ENCODE data around the gene FBXL3. TPM values are rescaled to one million over a fixed set of nuclear protein-coding genes. Genes with fewer than 3 reads are reported as not detected.

The FBXL3 gene
- total RNA-seq, 1 experiment from 2014 or later: 16.7 TPM

DNA sequence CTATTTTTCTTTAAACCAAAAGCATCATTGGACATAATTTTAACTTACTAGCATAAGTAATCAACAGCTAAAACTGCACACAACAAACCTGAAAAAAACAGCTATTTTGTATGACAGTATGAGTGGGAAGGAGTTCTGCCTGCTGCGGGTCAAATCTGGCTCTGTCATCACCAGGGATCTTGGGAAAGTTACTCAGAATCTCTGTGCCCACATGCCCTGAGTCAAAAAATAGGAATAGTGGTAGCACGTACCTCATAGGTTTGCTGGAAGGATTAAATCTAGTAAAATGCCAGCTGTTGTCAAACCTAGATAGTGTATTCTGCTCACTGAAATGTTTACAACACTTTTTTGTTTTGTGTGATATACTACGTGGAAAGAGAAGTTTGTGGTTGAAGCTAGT lies 33.9 kb downstream of the FBXL3 start:
- Histone ChIP-seq H4K91ac (ENCODE audit: insufficient read length, low read depth, low read length) (no peak overlapping the region), H3K23me2 (ENCODE audit: insufficient read length, low read depth, low read length, poor library complexity, severe bottlenecking) (peaks cover 8% of the 10 kb centered on the region), H2BK5ac (ENCODE audit: insufficient read length, low read length) (no peak overlapping the region), H4K5ac (ENCODE audit: insufficient read length, low read depth, low read length) (no peak overlapping the region), H3K9ac (ENCODE audit: extremely low read depth, insufficient read length, low read length) (peak overlapping the region; percentile 94), H3K23ac (ENCODE audit: insufficient read length, low read depth, low read length) (no peak overlapping the region), H3K79me1 (ENCODE audit: insufficient read depth, low read depth, low read length, poor library complexity, severe bottlenecking) (no peaks in the 10 kb centered on the region), H3K4me2 (ENCODE audit: insufficient read depth, insufficient read length, low read length) (peak overlapping the region; percentile 88), H2AK5ac (ENCODE audit: insufficient read length, low read length) (no peak overlapping the region), H3K56ac (ENCODE audit: insufficient read length, low read depth, low read length) (no peak overlapping the region), H3K27me3 (ENCODE audit: insufficient read depth, low read length) (no peaks in the 10 kb centered on the region), H3K27ac (ENCODE audit: insufficient read length, low read depth, low read length) (no peak overlapping the region), H2BK15ac (ENCODE audit: low read depth, low read length) (no peak overlapping the region), H2AFZ (ENCODE audit: low read length) (no peak overlapping the region), H3T11ph (ENCODE audit: low read length) (no peak overlapping the region), H3K4me1 (ENCODE audit: insufficient read depth, low read length) (no peaks in the 10 kb centered on the region; the same call in 1 of the 2 replicates), H2BK12ac (ENCODE audit: insufficient read length, low read depth, low read length) (no peak overlapping the region), H3K14ac (ENCODE audit: insufficient read depth, low read length) (no peak overlapping the region), H3K9me3 (ENCODE audit: control insufficient read depth, low read depth, low read length) (no peaks in the 10 kb centered on the region), H3K79me2 (ENCODE audit: insufficient read depth, low read length) (no peaks in the 10 kb centered on the region), H3K18ac (ENCODE audit: insufficient read length, low read depth, low read length) (no peak overlapping the region), H4K20me1 (ENCODE audit: control insufficient read depth, insufficient read depth, insufficient read length) (no peaks in the 10 kb centered on the region), H4K8ac (replicated peaks; ENCODE audit: insufficient read length, low read depth, low read length) (no peak overlapping the region), H3K4ac (ENCODE audit: low read depth, low read length) (no peak overlapping the region), H2BK20ac (ENCODE audit: low read depth, low read length, poor library complexity, severe bottlenecking) (no peak overlapping the region), H2BK120ac (ENCODE audit: low read depth, low read length, poor library complexity, severe bottlenecking) (no peak overlapping the region)
- Mint-ChIP-seq H3K4me3 (peak overlapping the region; percentile 95 to 99), H3K27me3 (ENCODE audit: low read depth) (peaks cover 8% of the 10 kb centered on the region; the same call in 1 of the 2 replicates), H3K36me3 (ENCODE audit: insufficient read depth in 1 of 3, low read depth in 3 of 3) (peaks cover 0 to 19% (median 13%) of the 10 kb centered on the region in 3 experiments; a peak in 5 of 7 replicates), H3K9me3 (no peaks in the 10 kb centered on the region; a peak in 1 of 5 replicates), H3K27ac (no peak overlapping the region), H3K4me1 (peaks cover 20% of the 10 kb centered on the region in 2 experiments)
- WGBS (ENCODE audit: extremely low coverage, insufficient read length, low lambda C conversion rate): 100% methylated on average over 1 of the region's 3 CpGs
- TF ChIP-seq CTCF (conservative IDR thresholded peaks at IDR 0.05): no peak
- DNase-seq: no peak

All from H9 (cell line).